Suprapubic skin (tissue), 4 donors: ENCODE data around the gene ITGA5. TPM values are rescaled to one million over a fixed set of nuclear protein-coding genes. Genes with fewer than 3 reads are reported as not detected.
A peak's percentile ranks its signal among the peaks of the same experiment; 100 is the strongest.

Experiments used
- DNase-seq, 2 donors: peaks; one replicate each; pipeline ENCODE4 v3.0.0-alpha.2; 2019; ENCODE audit warnings: low spot score in 2 of 2
- H3K27ac ChIP-seq: fragments of 200-600 bp; sonication (generic); one replicate; pipeline ENCODE4 v1.5.1; 2019
- H3K27me3 ChIP-seq: fragments of 200-600 bp; sonication (generic); one replicate; pipeline ENCODE4 v1.5.1; 2019
- H3K36me3 ChIP-seq: fragments of 200-600 bp; sonication (generic); one replicate; pipeline ENCODE4 v1.5.1; 2019
- H3K4me1 ChIP-seq: fragments of 200-600 bp; sonication (generic); one replicate; pipeline ENCODE4 v1.5.1; 2019
- H3K4me3 ChIP-seq: fragments of 200-600 bp; sonication (generic); one replicate; pipeline ENCODE4 v1.5.1; 2019; ENCODE audit warnings: mild to moderate bottlenecking
- H3K9me3 ChIP-seq: fragments of 200-600 bp; sonication (generic); one replicate; pipeline ENCODE4 v1.5.1; 2019
- EP300 ChIP-seq: sonication (generic); formaldehyde crosslinking; IDR thresholded peaks from one replicate; pipeline ENCODE4 v1.6.1; 2017; ENCODE audit warnings: antibody characterized with exemption
- POLR2A ChIP-seq, 2 donors: fragments of 450-650 bp; IDR thresholded peaks; one replicate each; pipeline ENCODE4 v1.6.1; 2017; ENCODE audit warnings: antibody characterized with exemption in 2 of 2, mild to moderate bottlenecking in 2 of 2, moderate library complexity in 2 of 2
- POLR2AphosphoS5 ChIP-seq, 3 donors: sonication (generic); formaldehyde crosslinking; IDR thresholded peaks; one replicate each; pipeline ENCODE4 v1.6.1; 2017; ENCODE audit warnings: antibody characterized with exemption in 3 of 3
- WGBS: methylation state at CpG from one replicate; pipeline ENCODE4 v1.1.5; 2018; 5-methylcytosine and 5-hydroxymethylcytosine counted together
- total RNA-seq, 4 donors: library from RNA; depleted of rRNA; stranded (reverse); fragments of >200 nt; gene quantifications; one replicate each; pipeline ENCODE4 v1.1.0, GENCODE V29; 2016
- TF ChIP-seq, protein P1 (sequence below), 2 donors: fragments of 200-600 bp in 1 of 2; fragments of 450-650 bp in 1 of 2; sonication (generic) in 1 of 2; IDR thresholded peaks; one replicate each; pipeline ENCODE4 v1.5.1; 2016 to 2019; ENCODE audit warnings: antibody characterized with exemption in 2 of 2, mild to moderate bottlenecking in 1 of 2, moderate library complexity in 1 of 2

The ITGA5 gene
- total RNA-seq, 4 donors from 2014 or later = 16.3 to 36.4 (median 24.8) TPM

DNA sequence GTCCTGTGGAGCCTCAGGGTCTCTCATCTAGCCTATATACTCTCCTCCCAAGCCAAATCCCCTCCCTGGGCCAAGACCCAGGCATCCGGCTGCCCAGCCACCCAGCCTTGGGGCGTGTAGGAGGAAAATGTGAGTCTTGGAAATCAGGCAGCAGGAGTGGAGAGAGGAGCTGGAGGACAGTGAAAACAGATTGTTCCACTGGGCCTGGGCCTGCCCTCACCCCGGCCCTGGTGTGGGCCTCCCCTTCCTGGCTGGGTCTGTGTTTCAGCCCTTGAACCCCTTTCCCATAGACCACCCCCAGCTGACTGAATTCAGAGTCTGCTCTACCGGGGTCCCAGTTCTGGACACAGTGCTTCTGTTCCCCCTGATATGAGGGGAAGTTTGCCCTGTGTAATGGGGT, 6.7 kb downstream of the ITGA5 start:
- 43% methylated on average over 3 of the region's 4 CpGs for WGBS
- Histone ChIP-seq H3K27me3 (no peaks in the 10 kb centered on the region), H3K9me3 (no peaks in the 10 kb centered on the region), H3K36me3 (peaks cover 30% of the 10 kb centered on the region), H3K4me3 (peak overlapping the region; percentile 64), H3K4me1 (peaks cover 80% of the 10 kb centered on the region), H3K27ac (peak overlapping the region; percentile 73)
- TF ChIP-seq POLR2A (IDR thresholded peaks at IDR 0.05) = no peak
- no peak for TF ChIP-seq EP300
- peak in 1 of 2 donors; percentile 58 for DNase-seq

DNA sequence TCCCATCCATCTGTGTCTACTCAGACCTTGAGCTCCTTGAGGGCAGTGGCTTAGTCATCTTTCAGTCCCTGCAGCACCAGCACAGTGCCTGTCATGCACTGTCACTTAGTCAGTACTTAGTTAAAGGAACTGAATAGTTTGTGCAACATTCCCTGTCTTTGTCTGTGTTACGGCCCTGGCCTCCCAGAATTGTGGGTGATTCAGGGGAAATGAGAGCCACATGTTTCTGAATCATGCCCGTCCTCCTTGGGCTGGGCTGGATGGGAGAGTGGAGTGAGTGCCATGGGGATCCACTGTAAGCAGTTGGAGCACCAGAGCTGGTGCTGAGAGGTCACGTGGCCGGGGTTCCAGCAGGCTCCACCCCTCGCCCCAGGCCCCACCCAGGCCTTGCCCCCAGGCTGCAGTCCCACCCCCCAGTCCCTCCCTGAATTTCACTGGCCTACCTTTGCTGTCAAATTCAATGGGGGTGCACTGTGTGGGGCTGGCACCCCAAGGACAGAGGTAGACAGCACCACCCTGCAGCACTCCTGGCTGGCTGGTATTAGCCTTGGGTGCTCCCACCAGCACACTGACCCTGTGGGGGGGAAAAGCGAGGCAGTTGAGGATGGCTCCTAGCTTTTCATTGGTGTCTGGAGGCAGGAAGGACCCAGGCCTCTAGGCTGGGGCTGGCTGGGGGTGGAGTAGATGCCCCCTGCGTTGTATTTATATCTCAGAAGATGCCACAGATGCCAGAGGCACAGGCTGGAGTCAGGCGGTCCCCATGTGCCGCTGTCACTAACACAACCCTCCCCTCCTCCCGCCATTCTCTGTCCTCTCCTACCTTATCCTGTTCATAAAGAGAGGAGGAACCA, 7.5 kb downstream of the ITGA5 start:
- peaks cover 38% of the 10 kb centered on the region for H3K36me3 ChIP-seq
- peaks cover 80% of the 10 kb centered on the region for H3K4me1 ChIP-seq
- 55% methylated on average over 6 of the region's 10 CpGs for WGBS
- H3K9me3 ChIP-seq = no peaks in the 10 kb centered on the region
- H3K4me3 ChIP-seq = peak overlapping the region; percentile 64
- peak; percentile 91 to 92 for DNase-seq
- TF ChIP-seq, protein P1, sequence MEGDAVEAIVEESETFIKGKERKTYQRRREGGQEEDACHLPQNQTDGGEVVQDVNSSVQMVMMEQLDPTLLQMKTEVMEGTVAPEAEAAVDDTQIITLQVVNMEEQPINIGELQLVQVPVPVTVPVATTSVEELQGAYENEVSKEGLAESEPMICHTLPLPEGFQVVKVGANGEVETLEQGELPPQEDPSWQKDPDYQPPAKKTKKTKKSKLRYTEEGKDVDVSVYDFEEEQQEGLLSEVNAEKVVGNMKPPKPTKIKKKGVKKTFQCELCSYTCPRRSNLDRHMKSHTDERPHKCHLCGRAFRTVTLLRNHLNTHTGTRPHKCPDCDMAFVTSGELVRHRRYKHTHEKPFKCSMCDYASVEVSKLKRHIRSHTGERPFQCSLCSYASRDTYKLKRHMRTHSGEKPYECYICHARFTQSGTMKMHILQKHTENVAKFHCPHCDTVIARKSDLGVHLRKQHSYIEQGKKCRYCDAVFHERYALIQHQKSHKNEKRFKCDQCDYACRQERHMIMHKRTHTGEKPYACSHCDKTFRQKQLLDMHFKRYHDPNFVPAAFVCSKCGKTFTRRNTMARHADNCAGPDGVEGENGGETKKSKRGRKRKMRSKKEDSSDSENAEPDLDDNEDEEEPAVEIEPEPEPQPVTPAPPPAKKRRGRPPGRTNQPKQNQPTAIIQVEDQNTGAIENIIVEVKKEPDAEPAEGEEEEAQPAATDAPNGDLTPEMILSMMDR (IDR thresholded peaks at IDR 0.05) = no peak
- peak in 1 of 3 donors; percentile 68 for TF ChIP-seq POLR2AphosphoS5 (IDR thresholded peaks at IDR 0.05)
- no peak for TF ChIP-seq POLR2A (IDR thresholded peaks at IDR 0.05)
- peak overlapping the region; percentile 73 for H3K27ac ChIP-seq
- no peaks in the 10 kb centered on the region for H3K27me3 ChIP-seq

DNA sequence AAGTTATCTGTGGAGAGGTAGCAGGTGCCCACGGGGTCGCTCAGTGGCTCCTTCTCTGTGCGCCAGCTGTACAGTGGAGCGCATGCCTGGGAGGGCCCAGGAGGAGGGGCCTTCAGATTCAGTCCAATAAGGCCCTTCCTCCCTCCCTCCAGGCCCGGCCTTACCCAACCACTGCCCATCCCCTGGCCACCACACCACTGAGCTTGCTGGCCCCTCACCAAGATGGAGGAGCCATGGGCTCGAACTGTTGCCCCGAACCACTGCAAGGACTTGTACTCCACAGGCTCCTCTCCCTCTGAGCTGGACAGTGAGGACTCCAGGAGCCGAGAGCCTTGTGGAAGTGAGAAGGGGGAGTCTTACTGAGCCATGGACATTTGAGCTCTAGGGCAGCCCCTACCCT, 9.8 kb downstream of the ITGA5 start:
- WGBS = 93% methylated on average over 6 of the region's 8 CpGs
- Histone ChIP-seq H3K27ac (no peak overlapping the region), H3K36me3 (peaks cover 57% of the 10 kb centered on the region), H3K9me3 (no peaks in the 10 kb centered on the region), H3K4me3 (no peak overlapping the region), H3K27me3 (no peaks in the 10 kb centered on the region), H3K4me1 (peaks cover 59% of the 10 kb centered on the region)
- TF ChIP-seq EP300 = no peak
- no peak for TF ChIP-seq POLR2A (IDR thresholded peaks at IDR 0.05)
- TF ChIP-seq, protein P1 (IDR thresholded peaks at IDR 0.05) = no peak
- no peak for TF ChIP-seq POLR2AphosphoS5 (IDR thresholded peaks at IDR 0.05)
- DNase-seq = no peak

DNA sequence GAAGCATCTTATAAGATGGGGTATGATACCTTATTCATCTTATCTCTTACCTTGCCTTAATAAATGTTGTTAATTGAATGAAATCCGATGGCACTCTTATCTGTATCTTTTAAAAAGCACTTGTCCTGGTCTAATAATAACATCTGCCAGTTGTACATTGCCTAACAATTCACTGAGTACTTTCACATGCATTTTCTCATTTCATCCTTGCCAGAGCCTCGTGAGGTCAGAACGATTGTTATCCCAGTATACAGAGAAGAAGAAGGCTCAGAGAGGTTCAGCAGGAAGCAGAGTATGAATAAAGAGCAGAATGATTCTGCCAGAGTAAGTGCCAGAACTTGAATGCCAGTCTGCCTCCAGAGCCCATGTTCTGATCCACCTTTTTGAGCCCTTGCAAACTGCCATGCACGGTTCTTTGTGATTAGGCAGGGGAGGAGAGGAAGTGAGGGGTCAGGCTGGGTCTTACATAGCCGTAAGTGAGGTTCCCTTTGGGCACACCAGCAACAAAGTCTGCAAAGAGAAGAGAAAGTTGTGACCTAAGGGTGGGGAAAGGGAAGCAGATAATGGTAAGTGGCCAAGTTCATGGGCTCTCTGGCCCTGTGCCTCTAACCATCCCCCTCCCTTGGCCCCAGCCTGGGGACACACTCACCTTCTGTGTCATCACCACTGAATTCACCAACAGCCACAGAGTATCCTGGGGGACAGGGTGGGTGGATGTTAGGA, 11.7 kb downstream of the ITGA5 start:
- 59% methylated on average over 5 of the region's 5 CpGs for WGBS
- Histone ChIP-seq H3K36me3 (peaks cover 76% of the 10 kb centered on the region), H3K4me3 (no peak overlapping the region), H3K27ac (no peak overlapping the region), H3K27me3 (no peaks in the 10 kb centered on the region), H3K4me1 (peaks cover 40% of the 10 kb centered on the region), H3K9me3 (no peaks in the 10 kb centered on the region)
- no peak for DNase-seq
- no peak for TF ChIP-seq POLR2A (IDR thresholded peaks at IDR 0.05)
- TF ChIP-seq, protein P1 (IDR thresholded peaks at IDR 0.05) = no peak
- no peak for TF ChIP-seq POLR2AphosphoS5 (IDR thresholded peaks at IDR 0.05)
- no peak for TF ChIP-seq EP300

DNA sequence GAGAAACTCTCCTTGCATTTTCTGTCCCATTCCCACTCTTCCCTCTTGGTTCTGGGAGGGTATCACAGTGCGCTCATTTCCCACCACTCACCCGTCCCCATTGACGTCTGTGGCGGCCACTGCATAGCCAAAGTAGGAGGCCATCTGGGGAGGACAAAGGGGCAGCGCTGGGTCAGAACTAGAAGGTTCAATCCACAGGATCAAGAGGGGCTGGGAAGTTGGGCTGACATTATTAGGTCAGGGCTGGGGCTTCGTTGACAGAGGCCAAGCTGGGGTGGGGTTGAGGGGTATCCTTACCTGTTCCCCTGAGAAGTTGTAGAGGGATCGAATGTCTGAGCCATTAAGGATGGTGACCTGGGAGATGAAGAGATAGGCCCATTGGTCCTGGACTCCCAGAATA, 13.5 kb downstream of the ITGA5 start:
- no peak for TF ChIP-seq POLR2AphosphoS5 (IDR thresholded peaks at IDR 0.05)
- TF ChIP-seq, protein P1 (IDR thresholded peaks at IDR 0.05) = no peak
- TF ChIP-seq POLR2A (IDR thresholded peaks at IDR 0.05) = no peak
- TF ChIP-seq EP300 = no peak
- 93% methylated on average over 7 of the region's 7 CpGs for WGBS
- H3K9me3 ChIP-seq = no peaks in the 10 kb centered on the region
- H3K4me1 ChIP-seq = peaks cover 22% of the 10 kb centered on the region
- H3K36me3 ChIP-seq = peaks cover 92% of the 10 kb centered on the region
- H3K27ac ChIP-seq = no peak overlapping the region
- no peak for DNase-seq
- no peaks in the 10 kb centered on the region for H3K27me3 ChIP-seq
- no peak overlapping the region for H3K4me3 ChIP-seq
